SK-N-MC (cell line): ENCODE measurements around the gene CPLANE2.

Experiments used
- EZH2 ChIP-seq: fragments of 200-600 bp; sonication (generic); IDR thresholded peaks from one replicate; pipeline ENCODE4 v1.6.1; 2017; ENCODE audit warnings: antibody characterized with exemption
- FOXP2 ChIP-seq: optimal IDR thresholded peaks from 2 replicates; pipeline ENCODE3; 2011; ENCODE audit warnings: mild to moderate bottlenecking, moderate library complexity; ENCODE audit not compliant: insufficient read depth; ENCODE audit errors: extremely low read length, control extremely low read depth
- POLR2AphosphoS5 ChIP-seq: IDR thresholded peaks from 2 replicates; pipeline ENCODE4 v1.6.1; 2012; ENCODE audit warnings: mild to moderate bottlenecking, low read depth, low read length, borderline replicate concordance

DNA sequence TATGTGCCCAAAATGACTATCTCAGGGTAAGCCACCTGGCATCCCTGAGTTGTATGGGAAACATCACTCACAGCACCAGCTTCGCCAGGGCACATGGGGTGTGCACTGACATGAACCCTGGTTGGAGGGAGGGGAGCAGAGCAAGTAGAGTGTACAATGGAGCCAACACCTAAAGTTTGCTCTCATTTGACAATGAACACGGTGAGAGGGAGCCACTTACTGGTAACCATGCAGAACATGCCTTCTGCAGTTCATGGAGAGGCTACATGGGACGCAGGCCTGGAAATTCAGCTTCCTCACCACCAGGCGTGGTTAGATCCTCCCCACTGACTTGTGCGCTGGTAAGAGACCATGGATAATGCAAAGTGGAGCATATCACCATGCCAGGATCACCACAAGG lies 10.0 kb upstream of the CPLANE2 start:
- TF ChIP-seq EZH2 (no peak), POLR2AphosphoS5 (no peak), FOXP2 (no peak)
